ENCODE data around the gene TFCP2L1.
"Not testable (repeated sequence)": the region's sequence is repeated elsewhere in the genome, so short reads cannot be mapped to it uniquely, and the experiment has no call there.

Gene TFCP2L1

GRCh38 chr2:121294881-121295840, 10.2 kb upstream of the TFCP2L1 start:
- no peak for DNase-seq

GRCh38 chr2:121293450-121294325, 8.7 kb upstream of the TFCP2L1 start:
- no peak for DNase-seq

GRCh38 chr2:121291251-121291580, 6.2 kb upstream of the TFCP2L1 start:
- DNase-seq, result no peak

- no peak for DNase-seq
Observed at GRCh38 chr2:121289271-121289670, 4.3 kb upstream of the TFCP2L1 start.

- no peak for DNase-seq
Observed at GRCh38 chr2:121288454-121289231, 3.6 kb upstream of the TFCP2L1 start.

- DNase-seq, result no peak
Observed at GRCh38 chr2:121287956-121288355, 3.0 kb upstream of the TFCP2L1 start.

- DNase-seq, result no peak
Observed at GRCh38 chr2:121287146-121287798, 2.3 kb upstream of the TFCP2L1 start.

- DNase-seq, result no peak
Observed at GRCh38 chr2:121286506-121286905, 1.5 kb upstream of the TFCP2L1 start.

- no peak for DNase-seq
Observed at GRCh38 chr2:121285926-121286325, 924 bp upstream of the TFCP2L1 start.

- peak; percentile 21 for DNase-seq
Observed at GRCh38 chr2:121283670-121284462, 1.1 kb downstream of the TFCP2L1 start.

- no peak for DNase-seq
Observed at GRCh38 chr2:121282800-121283385, 2.1 kb downstream of the TFCP2L1 start.

- no peak for DNase-seq
Observed at GRCh38 chr2:121281694-121282093, 3.3 kb downstream of the TFCP2L1 start.

GRCh38 chr2:121281107-121281506, 3.9 kb downstream of the TFCP2L1 start:
- no peak for DNase-seq

- DNase-seq, result no peak
Observed at GRCh38 chr2:121279476-121280220, 5.4 kb downstream of the TFCP2L1 start.

GRCh38 chr2:121276341-121276740, 8.7 kb downstream of the TFCP2L1 start:
- DNase-seq, result no peak

- DNase-seq, result no peak
Observed at GRCh38 chr2:121273116-121273515, 11.9 kb downstream of the TFCP2L1 start.

GRCh38 chr2:121272596-121272995, 12.4 kb downstream of the TFCP2L1 start:
- DNase-seq, result no peak

GRCh38 chr2:121269436-121269835, 15.6 kb downstream of the TFCP2L1 start:
- not testable (repeated sequence) for DNase-seq

GRCh38 chr2:121266543-121267106, 18.4 kb downstream of the TFCP2L1 start:
- no peak for DNase-seq

Data from eye (tissue), 1 donor.